Peyer's patch (tissue), 4 donors: ENCODE results near the gene STAG1. TPM values are rescaled to one million over a fixed set of nuclear protein-coding genes. Genes with fewer than 3 reads are reported as not detected.

ENCODE experiments used
- DNase-seq, 3 donors: peaks; one replicate each; pipeline ENCODE4 v3.0.0-alpha.2; 2017 to 2019
- H3K27ac ChIP-seq, 4 donors: fragments of 200-600 bp; sonication (generic); one replicate each; pipeline ENCODE4 v1.5.1; 2016 to 2019
- H3K27me3 ChIP-seq, 2 donors: fragments of 200-600 bp; sonication (generic); one replicate each; pipeline ENCODE4 v1.5.1; 2019
- H3K36me3 ChIP-seq, 3 donors: fragments of 200-600 bp; sonication (generic); one replicate each; pipeline ENCODE4 v1.5.1; 2016 to 2019
- H3K4me1 ChIP-seq, 4 donors: fragments of 200-600 bp; sonication (generic); one replicate each; pipeline ENCODE4 v1.5.1; 2016 to 2019
- H3K4me3 ChIP-seq, 4 donors: fragments of 200-600 bp; sonication (generic); 1 replicate in 3 of 4; 2 replicates in 1 of 4; pipeline ENCODE4 v1.5.1; 2016 to 2019; ENCODE audit warnings: mild to moderate bottlenecking in 1 of 4
- H3K9me3 ChIP-seq, 4 donors: fragments of 200-600 bp; sonication (generic); one replicate each; pipeline ENCODE4 v1.5.1; 2016 to 2019; ENCODE audit warnings: mild to moderate bottlenecking in 1 of 4
- CTCF ChIP-seq, 6 experiments: fragments of 450-650 bp in 4 of 6; fragments of 200-600 bp in 2 of 6; sonication (generic) in 1 of 6; IDR thresholded peaks; one replicate each; pipeline ENCODE4 v1.5.1; 2017 to 2019; ENCODE audit warnings: antibody characterized with exemption in 6 of 6, mild to moderate bottlenecking in 3 of 6, moderate library complexity in 1 of 6
- POLR2A ChIP-seq, 2 donors: fragments of 450-650 bp; IDR thresholded peaks; one replicate each; pipeline ENCODE4 v1.5.1; 2017; ENCODE audit warnings: antibody characterized with exemption in 2 of 2, mild to moderate bottlenecking in 2 of 2, moderate library complexity in 2 of 2
- total RNA-seq, 4 donors: library from RNA; depleted of rRNA; stranded (reverse); fragments of >200 nt; gene quantifications; one replicate each; pipeline ENCODE4 v1.1.0, GENCODE V29; 2016

Gene STAG1
- total RNA-seq, 4 donors from 2014 or later = 22.6 to 91.6 (median 35.2) TPM

- Histone ChIP-seq H3K27me3 (no peaks in the 10 kb centered on the region), H3K4me3 (no peak overlapping the region), H3K27ac (no peak overlapping the region), H3K36me3 (peaks cover 0 to 44% (median 0%) of the 10 kb centered on the region in 3 donors), H3K9me3 (no peaks in the 10 kb centered on the region), H3K4me1 (no peaks in the 10 kb centered on the region)
- TF ChIP-seq CTCF (IDR thresholded peaks at IDR 0.05) (no peak), POLR2A (IDR thresholded peaks at IDR 0.05) (no peak)
- no peak for DNase-seq
Observed at GRCh38 chr3:136332302-136332701, 419.9 kb downstream of the STAG1 start.

GRCh38 chr3:136330900-136331299 is 421.3 kb downstream of the STAG1 start:
- peaks cover 0 to 51% (median 0%) of the 10 kb centered on the region in 3 donors for H3K36me3 ChIP-seq
- DNase-seq = no peak
- H3K27ac ChIP-seq = no peak overlapping the region
- TF ChIP-seq POLR2A (IDR thresholded peaks at IDR 0.05) = no peak
- TF ChIP-seq CTCF (IDR thresholded peaks at IDR 0.05) = no peak
- H3K4me1 ChIP-seq = no peaks in the 10 kb centered on the region
- no peaks in the 10 kb centered on the region for H3K27me3 ChIP-seq
- no peak overlapping the region for H3K4me3 ChIP-seq
- no peaks in the 10 kb centered on the region for H3K9me3 ChIP-seq

GRCh38 chr3:136329593-136329992 is 422.6 kb downstream of the STAG1 start:
- DNase-seq = no peak
- no peak for TF ChIP-seq POLR2A (IDR thresholded peaks at IDR 0.05)
- no peak for TF ChIP-seq CTCF (IDR thresholded peaks at IDR 0.05)
- Histone ChIP-seq H3K27ac (no peak overlapping the region), H3K4me1 (no peaks in the 10 kb centered on the region), H3K9me3 (no peaks in the 10 kb centered on the region), H3K36me3 (peaks cover 0 to 38% (median 0%) of the 10 kb centered on the region in 3 donors), H3K4me3 (no peak overlapping the region), H3K27me3 (no peaks in the 10 kb centered on the region)

- Histone ChIP-seq H3K4me3 (no peak overlapping the region), H3K27me3 (no peaks in the 10 kb centered on the region), H3K36me3 (peaks cover 0 to 22% (median 0%) of the 10 kb centered on the region in 3 donors), H3K9me3 (no peaks in the 10 kb centered on the region), H3K27ac (no peak overlapping the region), H3K4me1 (no peaks in the 10 kb centered on the region)
- TF ChIP-seq POLR2A (IDR thresholded peaks at IDR 0.05) = no peak
- no peak for TF ChIP-seq CTCF (IDR thresholded peaks at IDR 0.05)
- no peak for DNase-seq
Observed at GRCh38 chr3:136327671-136328070, 424.5 kb downstream of the STAG1 start.

- Histone ChIP-seq H3K27me3 (no peaks in the 10 kb centered on the region), H3K36me3 (peaks cover 0 to 29% (median 0%) of the 10 kb centered on the region in 3 donors), H3K9me3 (peaks cover 0 to 4% (median 0%) of the 10 kb centered on the region in 4 donors), H3K4me3 (no peak overlapping the region), H3K4me1 (no peaks in the 10 kb centered on the region), H3K27ac (no peak overlapping the region)
- TF ChIP-seq POLR2A (IDR thresholded peaks at IDR 0.05) = no peak
- DNase-seq = no peak
Observed at GRCh38 chr3:136326316-136326715, 425.9 kb downstream of the STAG1 start.

GRCh38 chr3:136311968-136312367 is 440.2 kb downstream of the STAG1 start:
- DNase-seq = no peak

More at GRCh38 chr3:136311968-136312367, 440.2 kb downstream of the STAG1 start:
- Histone ChIP-seq H3K36me3 (peaks cover 0 to 6% (median 0%) of the 10 kb centered on the region in 3 donors), H3K27me3 (no peaks in the 10 kb centered on the region), H3K27ac (no peak overlapping the region), H3K9me3 (no peaks in the 10 kb centered on the region), H3K4me1 (no peaks in the 10 kb centered on the region), H3K4me3 (no peak overlapping the region)
- TF ChIP-seq CTCF (IDR thresholded peaks at IDR 0.05) = no peak
- no peak for TF ChIP-seq POLR2A (IDR thresholded peaks at IDR 0.05)
